Left lung (tissue), 10 donors: Measurements from ENCODE around the gene ZSWIM8. TPM values are rescaled to one million over a fixed set of nuclear protein-coding genes. Genes with fewer than 3 reads are reported as not detected.
A peak's percentile ranks its signal among the peaks of the same experiment; 100 is the strongest.

Source experiments
- ATAC-seq: fragments of 200-7000 bp; cut with Tn5 transposase; one replicate; pipeline ENCODE4 v1.9.1; 2020; ENCODE audit warnings: moderate library complexity
- DNase-seq, 4 donors: peaks; one replicate each; pipeline ENCODE4 v3.0.0-alpha.2; 2013 to 2020
- H3K27ac ChIP-seq, 2 donors: fragments of 200-600 bp; sonication (generic) in 1 of 2; one replicate each; pipeline versions ENCODE4 v1.5.0 to v1.8.0; 2020 to 2021
- H3K27me3 ChIP-seq, 2 donors: fragments of 200-600 bp; sonication (generic) in 1 of 2; one replicate each; pipeline versions ENCODE4 v1.5.0 to v1.8.0; 2020 to 2021
- H3K36me3 ChIP-seq, 2 donors: fragments of 200-600 bp; sonication (generic) in 1 of 2; one replicate each; pipeline versions ENCODE4 v1.5.0 to v1.8.0; 2020 to 2021
- H3K4me1 ChIP-seq, 2 donors: fragments of 200-600 bp; one replicate each; pipeline ENCODE4 v1.8.0; 2021
- H3K4me3 ChIP-seq, 2 donors: fragments of 200-600 bp; sonication (generic) in 1 of 2; one replicate each; pipeline versions ENCODE4 v1.5.0 to v1.8.0; 2020 to 2021; ENCODE audit warnings: mild to moderate bottlenecking in 1 of 2
- H3K9me3 ChIP-seq, 2 donors: fragments of 200-600 bp; sonication (generic) in 1 of 2; one replicate each; pipeline versions ENCODE4 v1.5.0 to v1.8.0; 2020 to 2021
- CTCF ChIP-seq, 2 donors: fragments of 200-600 bp; sonication (generic) in 1 of 2; IDR thresholded peaks; one replicate each; pipeline versions ENCODE4 v1.5.0 to v1.8.0; 2021; ENCODE audit warnings: antibody characterized with exemption in 2 of 2
- intact Hi-C, 2 donors: fragments of 100-400 bp; cut with DNase I; formaldehyde crosslinking; loops; one replicate each; pipeline versions ENCODE4 v1.11.2 to v1.14.2; 2022
- polyA plus RNA-seq, 6 donors: library from polyadenylated mRNA; unstranded; fragments of 120-200 nt; gene quantifications; one replicate each; pipeline ENCODE4 v1.2.1, GENCODE V29; 2013; ENCODE audit not compliant: insufficient read length in 6 of 6
- total RNA-seq, 2 donors: library from RNA; stranded (reverse); fragmentation: NEBNext Ultra II Directional; extraction: Animal tissue kit (Norgen Biotek cat#: 25700); gene quantifications; one replicate each; pipeline ENCODE4 v1.2.1, GENCODE V29; 2021
- donor health status: DM: no; HTN: yes; CAD: no.
- donor health status: DM: no; HTN: no; CAD: no.

Gene ZSWIM8
- total and polyA plus RNA-seq, 8 donors = 85.2 to 119 (median 96.4) TPM

- intact Hi-C loops = no loop called here
- ATAC-seq (no peak), DNase-seq (no peak)
- Histone ChIP-seq H3K4me3 (no peak overlapping the region), H3K27me3 (no peaks in the 10 kb centered on the region), H3K4me1 (peaks cover 2 to 32% of the 10 kb centered on the region in 2 donors), H3K36me3 (peaks cover 0 to 81% of the 10 kb centered on the region in 2 donors), H3K9me3 (no peaks in the 10 kb centered on the region), H3K27ac (peak overlapping the region; percentile 56 to 70)
- no peak for TF ChIP-seq CTCF (IDR thresholded peaks at IDR 0.05)
Observed at GRCh38 chr10:73850211-73850610, 64.8 kb downstream of the ZSWIM8 start.

GRCh38 chr10:73850863-73851461 lies 65.6 kb downstream of the ZSWIM8 start:
- H3K27me3 ChIP-seq = no peaks in the 10 kb centered on the region
- TF ChIP-seq CTCF (IDR thresholded peaks at IDR 0.05) = no peak
- H3K36me3 ChIP-seq = peaks cover 0 to 75% of the 10 kb centered on the region in 2 donors
- DNase-seq (peak in 3 of 4 donors; percentile 15 to 72 (median 59)), ATAC-seq (peak; percentile 79)
- H3K4me1 ChIP-seq = peaks cover 2 to 32% of the 10 kb centered on the region in 2 donors
- intact Hi-C loops = no loop called here
- H3K4me3 ChIP-seq = no peak overlapping the region
- peak overlapping the region; percentile 55 to 56 for H3K27ac ChIP-seq
- no peaks in the 10 kb centered on the region for H3K9me3 ChIP-seq

Other genes with a start within 250 kb of the ZSWIM8 start
- 100 to 1,000 TPM in 1 of 2 donors, 10 to 100 TPM in 1; 67.3 to 122 TPM for gene USP54, start 194.3 kb upstream of the ZSWIM8 start, total RNA-seq
- gene USP54, start 194.3 kb upstream of the ZSWIM8 start, polyA plus RNA-seq = 10 to 100 TPM; 54.8 to 69.3 (median 62.9) TPM
- gene MYOZ1, start 144.1 kb upstream of the ZSWIM8 start, total RNA-seq = 1 to 10 TPM in 1 of 2 donors, under 1 TPM in 1; 0.99 to 2.1 TPM
- gene MYOZ1, start 144.1 kb upstream of the ZSWIM8 start, polyA plus RNA-seq = 1 to 10 TPM; 1.7 to 3.1 (median 2.7) TPM
- gene SYNPO2L, start 129.6 kb upstream of the ZSWIM8 start, total RNA-seq = under 1 TPM; 0.20 to 0.42 TPM
- 1 to 10 TPM in 3 of 6 donors, under 1 TPM in 3; 0.60 to 1.3 (median 0.92) TPM for gene SYNPO2L, start 129.6 kb upstream of the ZSWIM8 start, polyA plus RNA-seq
- gene AGAP5, start 87.5 kb upstream of the ZSWIM8 start, total RNA-seq = 1 to 10 TPM; 8.4 to 10.0 TPM
- gene AGAP5, start 87.5 kb upstream of the ZSWIM8 start, polyA plus RNA-seq = 10 to 100 TPM; 20.0 to 35.4 (median 27.4) TPM
- 10 to 100 TPM; 86.6 to 88.1 TPM for gene SEC24C, start 41.2 kb upstream of the ZSWIM8 start, total RNA-seq
- gene SEC24C, start 41.2 kb upstream of the ZSWIM8 start, polyA plus RNA-seq = 10 to 100 TPM; 59.9 to 77.7 (median 63.1) TPM
- 10 to 100 TPM; 24.8 to 27.5 TPM for gene CHCHD1, start 3.6 kb upstream of the ZSWIM8 start, total RNA-seq
- 10 to 100 TPM; 35.8 to 41.5 (median 39.6) TPM for gene CHCHD1, start 3.6 kb upstream of the ZSWIM8 start, polyA plus RNA-seq
- 10 to 100 TPM; 24.1 to 32.2 TPM for gene NDST2, start 26.0 kb downstream of the ZSWIM8 start, total RNA-seq
- 10 to 100 TPM; 30.1 to 39.8 (median 37.1) TPM for gene NDST2, start 26.0 kb downstream of the ZSWIM8 start, polyA plus RNA-seq
- 10 to 100 TPM; 28.9 to 36.6 TPM for gene CAMK2G, start 88.9 kb downstream of the ZSWIM8 start, total RNA-seq
- 10 to 100 TPM; 31.5 to 44.5 (median 36.1) TPM for gene CAMK2G, start 88.9 kb downstream of the ZSWIM8 start, polyA plus RNA-seq
- gene PLAU, start 125.5 kb downstream of the ZSWIM8 start, total RNA-seq = 10 to 100 TPM; 26.6 to 29.0 TPM
- 1 to 10 TPM; 1.4 to 2.6 (median 1.7) TPM for gene PLAU, start 125.5 kb downstream of the ZSWIM8 start, polyA plus RNA-seq
- gene VCL, start 212.5 kb downstream of the ZSWIM8 start, total RNA-seq = 100 to 1,000 TPM; 179 to 195 TPM
- gene VCL, start 212.5 kb downstream of the ZSWIM8 start, polyA plus RNA-seq = 100 to 1,000 TPM in 1 of 6 donors, 10 to 100 TPM in 5; 90.6 to 108 (median 95.7) TPM